Left lobe of liver (tissue), 2 donors: ENCODE results near the gene IQSEC3. TPM values are rescaled to one million over a fixed set of nuclear protein-coding genes. Genes with fewer than 3 reads are reported as not detected.
"Not testable (repeated sequence)": the region's sequence is repeated elsewhere in the genome, so short reads cannot be mapped to it uniquely, and the experiment has no call there.

ENCODE experiments used
- ATAC-seq: fragments of 200-7000 bp; cut with Tn5 transposase; one replicate; pipeline ENCODE4 v1.9.1; 2020; ENCODE audit warnings: mild to moderate bottlenecking, moderate library complexity
- DNase-seq: peaks from one replicate; pipeline ENCODE4 v3.0.0-alpha.2; 2020; ENCODE audit warnings: low spot score
- total RNA-seq: library from RNA; stranded (reverse); gene quantifications from one replicate; pipeline ENCODE4 v1.2.1, GENCODE V29; 2021
- donor health status: DM: no; HTN: no; CAD: no; lungs with moderate emphysema.
- donor health status: DM: no; HTN: yes; CAD: no.

Gene IQSEC3
- total RNA-seq, 1 donor from 2014 or later: 0.70 TPM

DNA sequence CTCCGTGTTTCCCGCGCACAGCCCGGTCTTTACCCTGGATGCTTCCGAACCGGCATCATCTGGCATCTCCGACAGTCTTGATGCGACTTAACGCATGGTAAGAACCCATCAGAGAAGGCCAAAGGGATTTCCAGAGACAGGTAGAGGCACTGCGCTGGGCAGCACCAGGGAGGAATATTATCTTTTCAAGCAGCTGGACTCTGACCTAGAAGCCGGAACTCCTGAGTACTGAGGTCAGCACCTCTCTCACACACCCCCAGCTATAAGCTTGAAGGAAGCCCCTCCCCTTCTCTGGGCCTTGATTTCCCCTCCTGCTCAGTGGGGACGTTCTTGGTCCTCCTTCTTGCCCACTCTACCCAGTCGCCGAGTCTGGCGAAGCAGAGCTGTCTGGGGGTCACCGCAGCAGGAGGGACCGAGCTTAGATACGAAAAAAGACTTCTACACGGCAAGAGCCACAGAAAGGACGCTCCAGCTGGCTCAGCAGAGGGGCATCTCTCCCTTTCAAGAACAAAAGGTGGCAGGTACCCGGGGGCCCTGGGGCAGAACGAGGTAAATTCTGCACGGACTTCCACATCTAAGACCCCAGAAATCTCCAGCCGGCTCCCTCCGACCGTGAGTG is 10.6 kb downstream of the IQSEC3 start:
- not testable (repeated sequence) for DNase-seq
- peak; percentile 24 for ATAC-seq

DNA sequence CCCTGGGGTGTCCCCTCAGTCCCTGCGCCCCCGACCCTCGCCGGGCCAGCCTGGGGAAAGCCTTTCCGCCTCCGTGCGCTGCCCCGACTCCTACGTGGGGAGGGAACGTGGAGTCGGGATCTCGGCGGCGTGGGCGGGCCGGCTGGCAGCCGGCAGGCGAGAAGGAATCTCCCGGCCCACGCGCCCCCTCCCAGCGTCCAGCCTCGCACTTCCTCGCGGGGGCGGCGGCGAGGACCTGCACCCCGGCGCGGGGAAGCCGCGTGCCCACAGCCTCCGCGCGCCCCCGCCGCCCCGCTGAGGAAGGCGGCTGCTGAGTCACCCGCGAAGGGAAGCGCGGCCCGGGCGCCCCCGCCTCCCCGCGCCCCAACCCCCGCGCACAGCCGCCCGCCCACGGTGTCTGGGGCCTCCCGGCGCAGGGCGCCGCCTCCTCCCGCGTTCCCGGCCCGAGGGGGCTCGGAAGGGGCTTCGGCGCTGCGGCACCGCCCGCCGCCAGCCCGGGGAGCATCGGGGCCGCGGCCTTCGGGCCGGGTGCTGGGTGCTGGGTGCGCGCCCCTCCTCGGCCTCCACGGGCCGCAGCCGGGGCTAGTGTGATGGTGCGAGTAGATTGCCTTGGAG is 11.3 kb downstream of the IQSEC3 start:
- ATAC-seq: peak; percentile 29
- DNase-seq: not testable (repeated sequence)

DNA sequence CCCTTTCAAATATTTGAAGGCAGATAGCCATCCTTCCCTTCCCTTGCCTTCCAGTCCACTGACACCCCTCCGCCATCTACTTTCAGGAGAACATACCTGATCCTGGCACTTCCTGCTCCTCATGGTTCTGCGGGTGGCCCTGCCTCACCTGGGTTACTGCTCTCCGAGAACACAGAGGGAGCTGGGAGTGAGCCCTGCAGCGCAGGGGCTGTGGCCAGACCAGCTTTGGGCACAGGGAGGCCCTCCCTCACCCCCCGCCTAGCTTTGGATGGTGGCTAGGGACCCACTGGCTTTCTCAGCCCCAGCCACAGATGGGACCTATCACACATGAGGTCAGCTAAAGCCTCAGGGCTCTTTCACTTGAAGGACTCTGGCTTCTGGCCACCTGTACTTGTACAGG is 12.4 kb downstream of the IQSEC3 start:
- no peak for DNase-seq
- ATAC-seq: no peak

DNA sequence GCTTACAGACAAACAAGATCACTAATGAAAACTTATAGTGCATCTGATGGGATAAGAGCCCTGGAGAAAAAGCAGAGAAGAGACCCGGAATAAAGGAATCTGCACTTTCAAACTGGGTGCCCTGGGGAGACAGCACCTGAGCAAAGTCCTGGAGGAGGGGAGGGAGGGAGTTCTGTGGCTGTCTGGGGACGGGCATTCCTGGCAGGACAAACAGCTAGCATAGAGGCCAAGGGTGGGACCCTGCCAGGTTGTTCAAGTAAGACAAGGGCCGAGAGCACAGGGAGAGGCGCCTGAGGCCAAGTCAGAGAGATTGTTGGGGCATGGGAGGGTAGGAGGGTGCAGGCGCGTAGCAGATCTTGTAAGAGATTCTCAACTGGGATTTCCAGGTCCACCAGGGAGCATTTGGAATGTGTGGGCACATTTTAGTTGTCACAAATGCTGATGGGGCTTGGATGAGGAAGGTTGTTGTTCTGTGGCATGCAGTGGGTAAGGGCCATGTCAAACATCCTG is 14.2 kb downstream of the IQSEC3 start:
- peak; percentile 42 for ATAC-seq

DNA sequence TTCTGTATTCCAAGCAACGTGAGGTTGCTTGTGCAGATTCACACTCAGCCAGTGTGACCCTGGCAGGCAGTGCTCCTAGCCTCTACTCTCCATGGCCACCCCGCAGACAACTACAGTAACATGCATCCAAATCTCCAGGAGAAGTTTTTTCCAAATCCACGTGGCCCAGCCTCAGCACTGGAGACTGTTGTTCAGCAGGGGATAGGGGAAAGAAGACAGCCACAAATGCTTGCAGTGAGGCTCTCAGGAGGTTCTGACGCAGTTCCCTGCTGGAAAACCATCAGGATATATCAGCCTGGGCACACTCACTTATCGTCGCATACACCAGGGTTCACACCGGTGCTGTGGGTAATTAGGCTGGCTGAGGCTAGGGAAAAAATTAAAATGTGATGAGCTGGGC is 16.2 kb downstream of the IQSEC3 start:
- no peak for DNase-seq
- ATAC-seq: no peak

More for the DNA sequence above, 14.2 kb downstream of the IQSEC3 start:
- DNase-seq: no peak

DNA sequence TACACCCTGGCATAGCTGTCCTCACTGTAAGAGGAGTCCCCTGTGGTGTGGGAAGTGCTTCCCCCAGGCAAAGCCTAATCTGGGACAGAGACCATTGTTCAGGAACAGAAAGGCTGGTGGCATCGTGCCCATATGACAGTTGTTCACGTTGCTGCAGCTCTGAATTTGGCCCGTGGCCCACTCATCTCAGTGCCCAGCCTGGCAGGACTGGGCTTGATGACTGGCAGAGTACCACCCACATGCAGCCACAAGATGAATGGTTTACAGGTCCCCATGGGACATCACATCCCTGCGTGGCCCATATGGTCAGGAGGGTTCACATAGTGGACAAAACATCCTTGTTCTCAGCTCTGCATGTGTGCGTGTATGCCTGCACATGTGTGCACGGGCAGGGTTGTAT is 17.5 kb downstream of the IQSEC3 start:
- ATAC-seq (no peak), DNase-seq (no peak)

DNA sequence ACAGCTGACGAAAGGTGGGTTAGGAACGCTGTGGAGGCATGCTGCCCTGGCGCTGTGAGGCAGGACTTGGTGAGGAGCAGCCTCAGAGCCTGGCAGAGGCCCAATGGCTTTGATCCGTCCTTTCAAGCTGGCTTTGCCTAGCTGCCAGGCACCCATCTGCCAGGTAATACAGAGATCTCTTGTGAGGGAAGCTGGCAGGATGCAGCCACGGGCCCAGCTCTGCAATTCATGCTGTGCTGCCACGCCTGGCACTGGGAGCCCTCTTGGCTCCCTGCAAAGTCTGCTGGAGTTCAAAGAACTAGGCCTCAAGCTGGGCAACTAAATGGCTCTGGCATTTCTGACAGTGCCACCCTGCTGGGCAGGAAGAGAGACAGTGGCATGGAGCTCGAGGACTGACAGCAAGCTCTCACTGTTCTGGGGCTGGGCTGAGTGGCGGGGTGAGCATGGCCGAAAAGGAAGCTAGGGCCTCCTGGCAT is 18.7 kb downstream of the IQSEC3 start:
- DNase-seq (no peak), ATAC-seq (peak; percentile 50)

DNA sequence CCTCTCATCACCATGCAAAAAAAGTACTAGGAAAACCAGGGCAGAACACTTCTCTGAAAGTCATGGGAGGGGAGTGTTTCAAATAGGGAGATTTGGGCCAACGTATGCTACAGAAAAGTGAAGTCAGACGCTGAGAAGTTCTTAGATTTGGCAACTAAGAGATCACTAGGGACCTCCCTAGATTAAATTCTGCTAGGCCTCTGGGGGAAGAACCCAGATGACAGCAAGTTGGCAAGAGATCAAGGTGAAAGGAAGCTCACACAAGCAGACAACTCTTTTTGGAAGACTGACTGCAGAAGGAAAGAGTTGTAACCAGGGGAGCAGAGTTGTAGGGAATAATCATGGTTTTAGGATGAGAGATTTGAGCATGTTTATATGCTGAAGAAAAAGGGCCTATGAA is 20.7 kb downstream of the IQSEC3 start:
- DNase-seq: no peak
- ATAC-seq: no peak

DNA sequence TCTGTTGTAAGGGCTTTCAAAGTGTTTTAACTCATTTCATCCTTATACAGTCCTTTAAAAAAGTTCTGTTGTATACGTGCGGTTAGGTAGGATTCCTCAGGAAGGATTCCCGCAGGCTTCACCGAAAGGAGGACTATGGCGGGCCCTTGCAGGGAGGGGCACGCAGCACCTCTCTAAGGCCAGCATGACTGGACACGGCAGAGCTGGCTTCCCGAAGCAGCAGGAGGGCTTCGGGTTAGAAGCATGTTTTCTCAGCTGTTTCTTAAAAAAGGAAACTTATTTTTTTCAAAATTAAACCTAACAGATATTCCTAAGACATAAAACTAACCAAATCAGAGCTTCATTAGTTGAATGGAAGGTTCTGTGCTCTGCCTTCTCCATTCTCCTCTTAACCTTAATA is 21.3 kb downstream of the IQSEC3 start:
- DNase-seq: no peak
- ATAC-seq: no peak

DNA sequence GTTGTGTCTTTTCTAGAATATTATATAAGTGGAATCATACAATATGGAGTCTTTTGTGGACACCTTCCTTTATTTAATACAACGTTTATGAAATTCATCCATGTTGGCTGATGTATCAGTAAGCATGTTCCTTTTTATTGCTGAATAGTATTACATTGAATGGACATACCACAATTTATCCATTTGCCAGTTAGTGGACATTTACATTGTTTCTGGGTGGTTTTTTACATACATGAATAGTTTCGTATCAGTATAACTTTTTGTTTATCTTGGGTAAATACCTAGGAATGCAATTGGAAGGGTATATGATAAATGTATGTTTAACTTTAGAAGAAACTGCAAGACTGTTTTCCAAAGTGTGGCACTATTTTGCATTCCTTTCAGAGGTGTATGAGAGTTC is 23.1 kb downstream of the IQSEC3 start:
- no peak for ATAC-seq
- DNase-seq: no peak

DNA sequence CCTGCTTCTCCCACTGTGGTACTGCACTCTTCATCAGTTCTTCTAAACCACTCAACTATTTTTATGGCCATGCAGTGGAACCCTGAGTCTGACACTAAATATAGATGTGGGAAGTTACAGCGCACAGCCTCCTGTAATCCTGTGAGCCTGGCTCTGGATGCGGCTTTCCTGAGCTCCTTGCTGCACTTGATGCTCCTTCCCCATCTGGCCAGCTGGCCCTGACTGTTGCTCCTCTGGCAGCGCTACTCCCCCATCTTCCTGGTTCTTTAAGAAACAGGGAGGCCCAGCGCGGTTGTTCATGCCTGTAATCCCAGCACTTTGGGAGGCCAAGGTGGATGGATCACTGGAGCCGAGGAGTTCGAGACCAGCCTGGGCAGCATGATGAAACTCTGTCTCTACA is 24.6 kb downstream of the IQSEC3 start:
- DNase-seq (no peak), ATAC-seq (no peak)

DNA sequence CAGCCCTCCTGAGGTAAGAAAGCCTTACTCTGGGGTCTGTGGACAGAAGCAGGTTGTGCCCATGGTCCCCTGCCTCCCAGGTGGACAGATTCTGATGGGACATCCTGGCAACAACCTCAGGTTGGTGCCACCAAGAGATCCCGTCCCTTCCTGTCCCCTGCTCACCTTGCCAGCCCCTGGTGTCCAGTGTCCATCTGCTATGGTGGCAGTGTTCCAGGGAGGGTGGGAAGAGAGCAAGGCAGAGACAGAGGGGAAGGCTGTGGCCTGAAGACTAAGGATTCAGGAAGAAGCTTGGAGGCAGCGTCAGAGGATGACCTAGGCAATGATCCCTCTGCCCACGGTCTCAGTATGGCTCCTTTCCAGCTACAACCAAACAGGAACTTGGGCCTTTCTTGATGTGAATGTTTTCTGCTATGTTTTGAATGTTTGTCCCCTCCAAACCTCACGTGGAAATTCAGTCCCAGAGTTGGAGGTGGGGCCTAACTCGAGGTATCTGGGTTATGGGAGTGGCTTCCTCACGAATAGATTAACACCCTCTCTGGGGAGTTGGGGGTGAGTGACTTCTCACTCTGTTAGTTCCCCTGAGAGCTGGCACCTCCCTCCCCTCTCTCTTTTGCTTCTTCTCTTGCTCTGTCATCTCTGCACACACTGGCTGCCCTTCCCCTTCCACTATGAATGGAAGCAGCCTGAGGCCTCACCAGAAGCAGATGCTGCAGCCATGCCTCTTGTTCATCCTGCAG is 26.9 kb downstream of the IQSEC3 start:
- DNase-seq (no peak), ATAC-seq (peak; percentile 11)

DNA sequence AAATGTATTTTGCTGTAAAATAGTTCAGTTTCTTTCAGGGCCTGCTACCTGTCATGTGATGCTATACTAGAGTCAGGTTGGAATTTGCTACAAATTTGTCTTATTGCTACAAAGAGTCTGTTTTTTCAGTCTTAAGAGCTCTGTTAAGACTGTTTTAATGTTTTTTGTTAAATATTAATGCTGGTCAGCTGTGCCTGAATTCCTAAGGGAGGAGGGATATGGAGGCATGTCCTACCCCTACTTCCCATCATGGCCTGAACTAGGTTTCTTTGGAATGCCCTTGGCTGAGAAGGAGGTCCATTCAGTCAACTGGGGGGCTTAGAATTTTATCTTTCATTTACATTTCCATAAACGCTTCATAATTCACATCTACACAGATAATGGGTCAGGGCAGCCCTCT is 30.0 kb downstream of the IQSEC3 start:
- ATAC-seq (no peak), DNase-seq (no peak)

DNA sequence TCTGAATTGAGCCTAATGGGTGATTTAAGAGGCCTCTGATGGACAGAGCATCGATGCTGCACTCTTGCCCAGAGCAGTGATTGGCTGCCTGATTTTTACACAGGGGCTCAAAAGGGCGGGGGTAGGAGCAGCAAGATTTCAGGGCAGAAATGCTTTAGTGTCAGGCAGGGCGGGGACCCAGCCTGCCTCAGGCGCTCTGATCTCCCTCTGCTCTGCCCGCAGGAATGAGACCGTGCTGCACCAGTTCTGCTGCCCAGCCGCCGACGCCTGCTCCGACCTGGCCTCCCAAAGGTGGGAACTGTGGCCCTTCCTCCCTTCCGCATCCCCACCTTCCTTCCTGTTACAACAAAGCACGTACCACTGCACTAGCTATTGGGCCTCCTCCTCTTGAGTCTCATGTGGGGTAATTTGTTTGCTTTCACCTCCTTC is 32.4 kb downstream of the IQSEC3 start:
- ATAC-seq: no peak
- no peak for DNase-seq

DNA sequence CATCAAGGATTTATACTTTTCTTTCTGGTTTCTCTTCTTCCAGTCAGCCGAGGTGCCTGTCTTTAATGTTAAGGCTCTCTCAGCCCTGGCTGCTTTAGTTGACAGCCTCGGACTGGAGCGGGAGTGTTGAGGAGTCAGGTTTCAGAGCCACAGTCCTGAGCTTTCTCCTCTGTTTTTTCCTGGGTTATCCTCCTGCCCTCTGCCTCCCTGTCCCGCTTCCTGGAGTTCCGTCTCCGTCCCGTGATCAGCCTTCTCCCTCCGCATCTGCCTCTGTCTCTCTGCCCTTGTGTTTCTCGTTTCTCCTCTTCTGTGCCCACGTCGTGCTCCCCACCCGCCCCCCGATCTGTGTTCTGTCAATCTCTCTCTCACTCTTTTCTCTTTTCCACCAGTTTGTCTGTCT is 33.0 kb downstream of the IQSEC3 start:
- ATAC-seq (peak; percentile 21), DNase-seq (no peak)

DNA sequence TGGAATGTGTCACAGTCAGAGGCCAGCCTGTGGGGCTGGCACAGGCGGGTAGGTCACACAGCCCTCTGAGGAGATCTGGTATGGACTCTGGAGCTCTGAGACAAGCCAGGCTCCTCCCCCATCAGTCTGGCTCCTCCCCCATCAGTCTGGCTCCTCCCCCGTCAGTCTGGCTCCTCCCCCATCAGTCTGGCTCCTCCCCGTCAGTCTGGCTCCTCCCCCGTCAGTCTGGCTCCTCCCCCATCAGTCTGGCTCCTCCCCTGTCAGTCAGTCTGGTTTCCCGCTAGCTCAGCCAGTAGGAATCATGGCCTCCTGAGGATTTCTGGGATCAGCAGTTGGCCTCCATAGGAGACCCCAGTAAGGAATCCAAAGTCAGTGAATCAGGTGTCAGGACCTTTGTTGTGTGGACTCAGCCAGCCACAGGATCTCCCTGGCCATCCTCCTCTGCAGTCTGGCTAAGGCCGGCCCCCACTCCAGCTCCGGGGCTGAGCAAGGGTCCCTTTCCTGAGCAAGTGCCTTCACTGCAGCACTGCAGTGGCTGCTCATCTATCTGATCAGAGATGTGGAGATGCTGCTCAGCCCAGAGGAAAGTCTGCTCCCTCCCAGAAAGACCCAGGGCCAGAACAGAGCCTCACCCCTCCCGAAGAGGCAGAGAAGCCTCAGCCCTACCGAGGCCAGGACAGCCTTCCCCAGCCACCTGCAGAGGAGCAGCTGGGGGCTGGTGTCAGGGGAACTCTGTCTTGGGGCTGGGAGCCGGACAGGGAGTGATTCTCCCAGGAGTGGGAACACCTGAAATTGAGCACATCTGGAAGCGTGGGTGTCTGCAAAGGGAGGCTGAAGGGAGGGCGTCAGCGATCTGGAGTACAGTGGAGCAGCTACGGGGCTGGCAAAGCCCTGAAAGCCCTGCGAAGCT is 35.7 kb downstream of the IQSEC3 start:
- DNase-seq (no peak), ATAC-seq (no peak)

DNA sequence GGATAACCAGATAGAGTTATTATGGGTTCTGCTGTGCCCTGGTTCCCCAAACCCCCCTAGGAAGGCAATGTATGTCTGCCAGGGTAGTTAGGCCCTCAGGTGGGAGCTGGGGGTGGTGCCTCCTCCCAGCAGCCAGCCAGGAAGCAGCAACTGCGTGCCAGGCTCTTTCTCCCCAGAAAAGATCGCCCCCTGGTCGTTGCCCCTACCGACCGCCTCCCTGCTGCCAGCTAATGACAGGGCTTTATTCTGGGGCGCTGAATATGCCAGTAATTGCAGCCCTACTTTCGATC is 36.3 kb downstream of the IQSEC3 start:
- DNase-seq: no peak

DNA sequence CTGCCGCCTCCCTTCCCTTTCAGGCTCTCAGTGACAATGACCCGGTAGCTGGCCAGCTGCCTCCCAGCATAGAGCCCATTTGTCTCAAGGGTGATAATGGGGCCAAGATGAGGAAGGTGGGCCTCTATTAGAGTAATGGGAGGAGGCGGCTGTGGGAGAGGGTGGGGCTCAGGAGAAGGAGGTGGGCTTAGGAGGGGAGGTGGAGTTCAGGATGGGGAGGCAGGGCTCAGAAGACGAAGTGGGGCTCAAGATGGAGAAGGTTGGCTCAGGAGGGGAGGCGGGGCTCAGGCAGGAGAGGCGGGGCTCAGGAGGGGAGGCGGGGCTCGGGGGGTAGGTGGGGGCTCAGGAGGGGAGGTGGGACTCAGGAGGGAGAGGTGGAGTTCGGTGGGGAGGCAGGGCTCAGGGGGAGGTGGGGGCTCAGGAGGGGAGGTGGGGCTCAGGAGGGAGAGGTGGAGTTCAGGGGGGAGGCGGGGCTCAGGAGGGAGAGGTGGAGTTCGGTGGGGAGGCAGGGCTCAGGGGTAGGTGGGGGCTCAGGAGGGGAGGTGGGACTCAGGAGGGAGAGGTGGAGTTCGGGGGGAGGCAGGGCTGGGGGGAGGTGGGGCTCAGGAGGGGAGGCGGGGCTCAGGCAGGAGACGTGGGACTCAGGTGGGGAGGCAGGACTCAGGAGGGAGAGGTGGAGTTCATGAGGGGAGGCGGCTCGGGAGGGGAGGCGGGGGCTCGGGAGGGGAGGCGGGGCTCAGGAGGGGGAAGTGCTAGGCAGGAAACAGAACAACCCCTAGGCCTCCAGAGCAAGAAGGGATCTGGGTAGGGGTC is 36.8 kb downstream of the IQSEC3 start:
- ATAC-seq (no peak), DNase-seq (no peak)

More for the DNA sequence above, 36.3 kb downstream of the IQSEC3 start:
- ATAC-seq: no peak

DNA sequence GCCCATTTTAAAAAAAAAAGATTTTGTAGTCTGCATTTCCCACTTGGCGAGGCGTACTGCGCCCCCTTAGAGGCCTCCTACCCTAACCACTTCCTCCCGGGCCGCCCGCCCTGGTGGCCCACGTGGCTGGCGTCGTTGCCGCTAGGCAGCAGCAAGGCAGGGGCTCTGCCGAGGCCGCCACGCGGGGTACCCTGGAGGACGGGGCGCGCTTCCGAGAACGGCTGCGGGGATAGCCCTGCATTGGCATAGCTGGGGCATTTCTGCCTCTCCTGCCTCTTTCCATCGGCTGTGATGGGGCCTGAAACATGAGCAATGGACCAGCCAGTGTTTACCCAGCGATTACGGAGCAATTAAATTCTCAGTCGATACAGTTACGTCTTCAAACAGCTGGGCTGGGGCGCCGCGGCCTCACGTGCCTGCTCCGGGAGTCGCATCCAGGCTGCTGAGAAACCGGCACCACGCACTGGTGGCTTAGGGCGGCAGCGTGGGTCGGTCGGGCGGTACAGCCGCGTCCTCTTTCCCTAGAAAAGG is 38.0 kb downstream of the IQSEC3 start:
- DNase-seq (no peak), ATAC-seq (no peak)

DNA sequence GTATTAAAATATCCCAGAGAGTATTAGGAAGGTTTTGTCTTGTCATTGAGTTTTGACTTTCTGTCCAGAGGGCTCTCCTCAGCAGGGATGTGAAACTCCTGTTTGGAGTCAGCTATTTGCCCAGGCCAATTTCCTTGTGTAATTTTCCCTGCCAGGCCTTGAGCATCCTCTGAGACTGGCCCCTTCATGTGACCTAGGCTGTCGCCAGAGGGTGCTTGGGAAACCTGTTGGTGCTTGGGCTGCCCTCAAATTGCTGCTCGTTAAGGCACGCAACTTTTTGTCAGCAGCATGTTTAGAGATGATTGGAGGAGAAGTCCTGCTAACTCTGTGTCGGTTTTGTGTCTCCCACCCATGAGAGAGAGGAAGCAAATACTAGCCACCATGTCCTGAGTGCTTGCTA is 39.1 kb downstream of the IQSEC3 start:
- ATAC-seq (no peak), DNase-seq (no peak)
